HEK293 (cell line): ENCODE results near the gene CLPSL2.

Experiments used
- CTCF ChIA-PET: fragments of 350-600 bp; formaldehyde crosslinking; extraction: SDS; loops from one replicate; lab custom pipeline; 2021; ENCODE audit warnings: antibody characterized with exemption; lab: Yijun Ruan, JAX
- POLR2A ChIA-PET: fragments of 300-600 bp; formaldehyde crosslinking; extraction: SDS; loops from one replicate; lab custom pipeline; 2020; ENCODE audit warnings: antibody characterized with exemption, inconsistent platforms; lab: Yijun Ruan, JAX
- H3K27ac ChIP-seq: fragments of 200-500 bp; sonication (Bioruptor generic); 2 replicates; pipeline ENCODE4 v1.5.1; 2014; ENCODE audit warnings: low read depth, low read length, control low read depth, inconsistent platforms; ENCODE audit errors: extremely low read depth
- H3K36me3 ChIP-seq, 2 experiments: fragments of 200-500 bp in 1 of 2; sonication (Bioruptor generic) in 1 of 2; 1 replicate in 1 of 2; 2 replicates in 1 of 2; pipeline ENCODE4 v1.5.1; 2014 to 2017; ENCODE audit warnings: inconsistent platforms in 2 of 2, low read length in 2 of 2; ENCODE audit not compliant: control insufficient read depth in 2 of 2, insufficient read depth in 1 of 2
- H3K4me1 ChIP-seq: fragments of 200-500 bp; sonication (Bioruptor generic); 2 replicates; pipeline ENCODE4 v1.5.1; 2014; ENCODE audit warnings: mild to moderate bottlenecking, low read length, inconsistent platforms; ENCODE audit not compliant: control insufficient read depth, insufficient read depth
- H3K4me3 ChIP-seq: 2 replicates; pipeline ENCODE4 v1.5.1; 2011; ENCODE audit warnings: low read depth, mild to moderate bottlenecking, control low read depth, low read length, moderate library complexity
- H3K9me3 ChIP-seq: fragments of 200-500 bp; sonication (Bioruptor generic); 2 replicates; pipeline ENCODE4 v1.5.1; 2014; ENCODE audit warnings: low read depth, low read length, inconsistent platforms; ENCODE audit not compliant: control insufficient read depth, insufficient read depth
- ATF2 ChIP-seq: fragments of 450-650 bp; formaldehyde crosslinking; IDR thresholded peaks from 2 replicates; pipeline ENCODE4 v1.5.1; 2016; ENCODE audit warnings: missing biosample characterization, missing genetic modification characterization, low read depth
- EGR2 ChIP-seq: fragments of 450-650 bp; formaldehyde crosslinking; IDR thresholded peaks from 2 replicates; pipeline ENCODE4 v1.5.1; 2016; ENCODE audit warnings: low read depth, missing biosample characterization, missing genetic modification characterization
- GLI2 ChIP-seq: fragments of 450-650 bp; formaldehyde crosslinking; IDR thresholded peaks from 2 replicates; pipeline ENCODE4; 2017; ENCODE audit warnings: missing biosample characterization, missing genetic modification characterization, low read depth, borderline replicate concordance
- MYNN ChIP-seq: fragments of 450-650 bp; formaldehyde crosslinking; IDR thresholded peaks from 2 replicates; pipeline ENCODE4 v1.5.1; 2016; ENCODE audit warnings: missing biosample characterization, missing genetic modification characterization, borderline replicate concordance
- OVOL3 ChIP-seq: fragments of 450-650 bp; formaldehyde crosslinking; IDR thresholded peaks from 2 replicates; pipeline ENCODE4 v1.5.1; 2016; ENCODE audit warnings: missing biosample characterization, missing genetic modification characterization
- PATZ1 ChIP-seq: fragments of 450-650 bp; formaldehyde crosslinking; IDR thresholded peaks from 2 replicates; pipeline ENCODE4 v1.5.1; 2016; ENCODE audit warnings: missing biosample characterization, missing genetic modification characterization
- PRDM1 ChIP-seq: fragments of 450-650 bp; formaldehyde crosslinking; IDR thresholded peaks from 2 replicates; pipeline ENCODE4; 2016; ENCODE audit warnings: missing biosample characterization, missing genetic modification characterization
- RBAK ChIP-seq: fragments of 450-650 bp; formaldehyde crosslinking; IDR thresholded peaks from 2 replicates; pipeline ENCODE4 v1.5.1; 2016; ENCODE audit warnings: missing biosample characterization, missing genetic modification characterization
- SETDB1 ChIP-seq: IDR thresholded peaks from one replicate; pipeline ENCODE4 v1.6.1; 2017; ENCODE audit warnings: mild to moderate bottlenecking, low read length, moderate library complexity, mixed read lengths; ENCODE audit not compliant: insufficient read length
- WT1 ChIP-seq: fragments of 450-650 bp; formaldehyde crosslinking; IDR thresholded peaks from 2 replicates; pipeline ENCODE4 v1.5.1; 2016; ENCODE audit warnings: missing biosample characterization, missing genetic modification characterization
- ZBTB17 ChIP-seq: fragments of 450-650 bp; formaldehyde crosslinking; IDR thresholded peaks from 2 replicates; pipeline ENCODE4 v1.5.1; 2016; ENCODE audit warnings: missing biosample characterization, missing genetic modification characterization
- ZBTB21 ChIP-seq: fragments of 450-650 bp; formaldehyde crosslinking; IDR thresholded peaks from 2 replicates; pipeline ENCODE4 v1.5.1; 2017; ENCODE audit warnings: missing biosample characterization, missing genetic modification characterization
- ZBTB49 ChIP-seq: fragments of 450-650 bp; formaldehyde crosslinking; IDR thresholded peaks from 2 replicates; pipeline ENCODE4 v1.5.1; 2016; ENCODE audit warnings: missing biosample characterization, missing genetic modification characterization, low read depth
- ZFP3 ChIP-seq: fragments of 450-650 bp; formaldehyde crosslinking; IDR thresholded peaks from 2 replicates; pipeline ENCODE4 v1.5.1; 2016; ENCODE audit warnings: low read depth, missing biosample characterization, missing genetic modification characterization
- ZNF140 ChIP-seq: fragments of 450-650 bp; formaldehyde crosslinking; IDR thresholded peaks from 2 replicates; pipeline ENCODE4 v1.5.1; 2016; ENCODE audit warnings: missing biosample characterization, missing genetic modification characterization
- ZNF155 ChIP-seq: fragments of 450-650 bp; formaldehyde crosslinking; IDR thresholded peaks from 2 replicates; pipeline ENCODE4 v1.5.1; 2016; ENCODE audit warnings: missing biosample characterization, missing genetic modification characterization
- ZNF2 ChIP-seq: fragments of 450-650 bp; formaldehyde crosslinking; IDR thresholded peaks from 2 replicates; pipeline ENCODE4 v1.5.1; 2016; ENCODE audit warnings: missing biosample characterization, missing genetic modification characterization
- ZNF221 ChIP-seq: fragments of 450-650 bp; formaldehyde crosslinking; IDR thresholded peaks from 2 replicates; pipeline ENCODE4 v1.5.1; 2017; ENCODE audit warnings: missing biosample characterization, missing genetic modification characterization, borderline replicate concordance
- ZNF26 ChIP-seq: fragments of 450-650 bp; formaldehyde crosslinking; IDR thresholded peaks from 2 replicates; pipeline ENCODE4 v1.5.1; 2016; ENCODE audit warnings: missing biosample characterization, missing genetic modification characterization
- ZNF266 ChIP-seq: fragments of 450-650 bp; formaldehyde crosslinking; IDR thresholded peaks from 2 replicates; pipeline ENCODE4 v1.5.1; 2016; ENCODE audit warnings: missing biosample characterization, missing genetic modification characterization, low read depth
- ZNF362 ChIP-seq: fragments of 450-650 bp; formaldehyde crosslinking; IDR thresholded peaks from 2 replicates; pipeline ENCODE4 v1.5.1; 2016; ENCODE audit warnings: missing biosample characterization, missing genetic modification characterization
- ZNF521 ChIP-seq: fragments of 450-650 bp; formaldehyde crosslinking; IDR thresholded peaks from 2 replicates; pipeline ENCODE4 v1.5.1; 2017; ENCODE audit warnings: missing biosample characterization, mild to moderate bottlenecking, missing genetic modification characterization
- ZNF585B ChIP-seq: fragments of 450-650 bp; formaldehyde crosslinking; IDR thresholded peaks from 2 replicates; pipeline ENCODE4 v1.5.1; 2016; ENCODE audit warnings: missing biosample characterization, missing genetic modification characterization
- ZNF600 ChIP-seq: fragments of 450-650 bp; formaldehyde crosslinking; IDR thresholded peaks from 2 replicates; pipeline ENCODE4 v1.5.1; 2016; ENCODE audit warnings: missing biosample characterization, missing genetic modification characterization
- ZNF670 ChIP-seq: fragments of 450-650 bp; formaldehyde crosslinking; IDR thresholded peaks from 2 replicates; pipeline ENCODE4 v1.5.1; 2016; ENCODE audit warnings: missing biosample characterization, missing genetic modification characterization, low read depth
- ZNF704 ChIP-seq: fragments of 450-650 bp; formaldehyde crosslinking; IDR thresholded peaks from 2 replicates; pipeline ENCODE4 v1.5.1; 2016; ENCODE audit warnings: missing biosample characterization, missing genetic modification characterization
- ZNF768 ChIP-seq: fragments of 450-650 bp; formaldehyde crosslinking; IDR thresholded peaks from 2 replicates; pipeline ENCODE4 v1.5.1; 2018; ENCODE audit warnings: missing biosample characterization, mild to moderate bottlenecking, missing genetic modification characterization
- ZSCAN30 ChIP-seq: fragments of 450-650 bp; IDR thresholded peaks from 2 replicates; pipeline ENCODE4 v1.5.1; 2018; ENCODE audit warnings: missing biosample characterization, mild to moderate bottlenecking, missing genetic modification characterization, moderate library complexity

The CLPSL2 gene

GRCh38 chr6:35731736-35732532 lies 44.5 kb upstream of the CLPSL2 start:
- ChIA-PET POLR2A (interaction anchor here (0.6 to 1.5 kb wide), 6 partner anchors 43 to 925 kb away, joined by 3 to 5 read pairs (median 3); partner anchors contain the start of gene FKBP5), CTCF (interaction anchor here (0.6 to 4.2 kb wide), 8 partner anchors 46 to 430 kb away, joined by 3 to 39 read pairs (median 4); no protein-coding TSS in a partner anchor)
- peaks cover 13% of the 10 kb centered on the region for H3K4me1 ChIP-seq
- TF ChIP-seq ZNF768 (no peak), GLI2 (tag by site-specific recombination) (no peak), ZNF26 (tag by site-specific recombination) (no peak), ZNF140 (no peak), PRDM1 (peak; percentile 92), ZNF155 (tag by site-specific recombination) (no peak), ZNF221 (no peak), ATF2 (no peak), EGR2 (peak; percentile 90), PATZ1 (tag by site-specific recombination) (peak; percentile 98), ZNF585B (tag by site-specific recombination) (no peak), ZNF670 (tag by site-specific recombination) (no peak), WT1 (peak; percentile 68; the same call in 1 of the 2 replicates), ZNF521 (tag by site-specific recombination) (no peak), OVOL3 (tag by site-specific recombination) (no peak), RBAK (tag by site-specific recombination) (no peak), ZNF704 (tag by site-specific recombination) (no peak), ZBTB21 (no peak; the same call in 1 of the 2 replicates), ZNF600 (tag by site-specific recombination) (0 out of 2 replicates have a peak, but pooled peaks have one; percentile 36), ZNF2 (peak; percentile 78; the same call in 1 of the 2 replicates), ZBTB17 (tag by site-specific recombination) (peak; percentile 88), ZNF362 (tag by site-specific recombination) (no peak), SETDB1 (no peak), ZBTB49 (no peak), MYNN (tag by site-specific recombination) (no peak), ZNF266 (tag by site-specific recombination) (no peak), ZSCAN30 (tag by site-specific recombination) (peak; percentile 81), ZFP3 (tag by site-specific recombination) (no peak)

More at GRCh38 chr6:35731736-35732532, 44.5 kb upstream of the CLPSL2 start:
- Histone ChIP-seq H3K36me3 (no peaks in the 10 kb centered on the region), H3K4me3 (peak overlapping the region; percentile 68), H3K27ac (peak overlapping the region; percentile 79), H3K9me3 (no peaks in the 10 kb centered on the region)
